Thyroid gland (tissue), 4 donors: ENCODE measurements around the gene TMCO4. TPM values are rescaled to one million over a fixed set of nuclear protein-coding genes. Genes with fewer than 3 reads are reported as not detected.

Source experiments
- DNase-seq, 2 donors: peaks; one replicate each; pipeline ENCODE4 v3.0.0-alpha.2; 2019
- H3K27ac ChIP-seq, 3 donors: fragments of 200-600 bp; sonication (generic); 1 replicate in 2 of 3; 2 replicates in 1 of 3; pipeline ENCODE4 v1.5.1; 2016 to 2019; ENCODE audit warnings: mild to moderate bottlenecking in 1 of 3, moderate library complexity in 1 of 3
- H3K27me3 ChIP-seq: fragments of 200-600 bp; sonication (generic); one replicate; pipeline ENCODE4 v1.5.1; 2019
- H3K36me3 ChIP-seq, 2 donors: fragments of 200-600 bp; sonication (generic); one replicate each; pipeline ENCODE4 v1.5.1; 2016 to 2019
- H3K4me1 ChIP-seq, 2 donors: fragments of 200-600 bp; sonication (generic); one replicate each; pipeline ENCODE4 v1.5.1; 2017 to 2019
- H3K4me3 ChIP-seq, 3 donors: fragments of 200-600 bp; sonication (generic); replicated peaks in 1 of 3; 1 replicate in 2 of 3; 2 replicates in 1 of 3; pipeline ENCODE4 v1.5.1; 2016; ENCODE audit warnings: mild to moderate bottlenecking in 1 of 3
- H3K9me3 ChIP-seq: fragments of 200-600 bp; sonication (generic); one replicate; pipeline ENCODE4 v1.5.1; 2017
- CTCF ChIP-seq, 6 experiments: fragments of 200-600 bp in 3 of 6; fragments of 450-650 bp in 3 of 6; sonication (generic) in 3 of 6; IDR thresholded peaks; one replicate each; pipeline ENCODE4 v1.5.1; 2016 to 2019; ENCODE audit warnings: antibody characterized with exemption in 6 of 6, mild to moderate bottlenecking in 2 of 6, inconsistent platforms in 1 of 6, moderate library complexity in 1 of 6
- POLR2A ChIP-seq, 2 donors: fragments of 450-650 bp; IDR thresholded peaks; one replicate each; pipeline ENCODE4 v1.6.1; 2017; ENCODE audit warnings: antibody characterized with exemption in 2 of 2, mild to moderate bottlenecking in 2 of 2, moderate library complexity in 1 of 2
- WGBS, 2 donors: methylation state at CpG; one replicate each; pipeline ENCODE4 v1.1.5; 2017; 5-methylcytosine and 5-hydroxymethylcytosine counted together
- intact Hi-C: fragments of 100-400 bp; cut with DNase I; formaldehyde crosslinking; loops from one replicate; pipeline ENCODE4 v1.15.1; 2023
- total RNA-seq, 4 donors: library from RNA; depleted of rRNA; stranded (reverse); fragments of >200 nt; gene quantifications; one replicate each; pipeline ENCODE4 v1.2.3, GENCODE V29; 2016

TMCO4 gene
- total RNA-seq, 4 donors from 2014 or later: 34.3 to 67.7 (median 61.4) TPM

- intact Hi-C loops: no loop called here
- H3K4me3 ChIP-seq: no peak overlapping the region
- 18 to 30% methylated on average over 35 to 43 of the region's 84 CpGs for WGBS, 2 donors
Observed at GRCh38 chr1:19665496-19666465, 133.9 kb downstream of the TMCO4 start.

GRCh38 chr1:19665186-19665495 is 134.6 kb downstream of the TMCO4 start:
- no peak for DNase-seq
- Histone ChIP-seq H3K4me3 (no peak overlapping the region), H3K27me3 (peaks cover 10% of the 10 kb centered on the region), H3K4me1 (peaks cover 0 to 9% of the 10 kb centered on the region in 2 donors), H3K36me3 (no peaks in the 10 kb centered on the region), H3K9me3 (no peaks in the 10 kb centered on the region), H3K27ac (no peak overlapping the region)
- TF ChIP-seq CTCF (IDR thresholded peaks at IDR 0.05) (no peak), POLR2A (IDR thresholded peaks at IDR 0.05) (no peak)
- WGBS, 2 donors: 2 to 3% methylated on average over 10 to 22 of the region's 23 CpGs
- intact Hi-C loops: no loop called here

More at GRCh38 chr1:19665496-19666465, 133.9 kb downstream of the TMCO4 start:
- Histone ChIP-seq H3K27me3 (peaks cover 10% of the 10 kb centered on the region), H3K36me3 (no peaks in the 10 kb centered on the region), H3K4me1 (peaks cover 0 to 9% of the 10 kb centered on the region in 2 donors), H3K27ac (no peak overlapping the region), H3K9me3 (no peaks in the 10 kb centered on the region)
- DNase-seq: no peak
- TF ChIP-seq CTCF (IDR thresholded peaks at IDR 0.05) (no peak), POLR2A (IDR thresholded peaks at IDR 0.05) (no peak)

GRCh38 chr1:19664453-19665185 is 135.1 kb downstream of the TMCO4 start, which contains the start of gene HTR6:
HTR6 (plus strand) TSS chr1:19664875; CDS start chr1:19665754, 879 bp downstream.
- Histone ChIP-seq H3K4me3 (no peak within 1 kb of the TSS), H3K9me3 (no peaks in the 10 kb centered on the region), H3K4me1 (peaks cover 0 to 9% of the 10 kb centered on the region in 2 donors), H3K36me3 (no peaks in the 10 kb centered on the region), H3K27me3 (peaks cover 10% of the 10 kb centered on the region), H3K27ac (no peak within 1 kb of the TSS)
- no peak for DNase-seq
- TF ChIP-seq CTCF (IDR thresholded peaks at IDR 0.05): no peak
- TF ChIP-seq POLR2A (IDR thresholded peaks at IDR 0.05): no peak
- 25 to 33% methylated on average over 2 to 5 of the region's 80 CpGs for WGBS, 2 donors
- intact Hi-C loops: no loop called here

GRCh38 chr1:19662313-19662712 is 137.4 kb downstream of the TMCO4 start:
- Histone ChIP-seq H3K27ac (no peak overlapping the region), H3K9me3 (no peaks in the 10 kb centered on the region), H3K4me3 (no peak overlapping the region), H3K27me3 (peaks cover 10% of the 10 kb centered on the region), H3K4me1 (peaks cover 0 to 9% of the 10 kb centered on the region in 2 donors), H3K36me3 (no peaks in the 10 kb centered on the region)
- no peak for DNase-seq
- TF ChIP-seq CTCF (IDR thresholded peaks at IDR 0.05) (no peak), POLR2A (IDR thresholded peaks at IDR 0.05) (no peak)
- 58 to 75% methylated on average over 3 of the region's 3 CpGs for WGBS, 2 donors
- intact Hi-C loops: no loop called here
